GM12878 (cell line): ENCODE data around the gene KCNJ12.
"Not testable (repeated sequence)": the region's sequence is repeated elsewhere in the genome, so short reads cannot be mapped to it uniquely, and the experiment has no call there.

Source experiments
- BCL11A ChIP-seq: IDR thresholded peaks from 2 replicates; pipeline ENCODE4 v1.6.1; 2011; ENCODE audit warnings: low read depth, low read length
- HDAC6 ChIP-seq: fragments of 200-600 bp; sonication (generic); IDR thresholded peaks from one replicate; pipeline ENCODE4 v1.8.0; 2017; ENCODE audit warnings: antibody characterized with exemption; ENCODE audit not compliant: unreplicated experiment
- RAD21 ChIP-seq: IDR thresholded peaks from 2 replicates; pipeline ENCODE4 v1.6.1; 2011; ENCODE audit warnings: mild to moderate bottlenecking, low read depth, low read length, moderate library complexity; ENCODE audit not compliant: insufficient read depth
- RFX5 ChIP-seq: IDR thresholded peaks from 2 replicates; pipeline ENCODE4 v1.6.1; 2011; ENCODE audit warnings: low read depth, low read length, improper control_type of control experiment
- SIN3A ChIP-seq: IDR thresholded peaks from 2 replicates; pipeline ENCODE4 v1.6.1; 2012; ENCODE audit warnings: low read depth, low read length, improper control_type of control experiment
- USF1 ChIP-seq: IDR thresholded peaks from 2 replicates; pipeline ENCODE4 v1.6.1; 2011; ENCODE audit warnings: borderline replicate concordance, low read depth, mild to moderate bottlenecking, moderate library complexity, mixed read lengths, low read length; ENCODE audit not compliant: insufficient read depth; ENCODE audit errors: extremely low read length
- ZNF24 ChIP-seq: fragments of 450-650 bp; IDR thresholded peaks from 2 replicates; pipeline ENCODE4 v1.6.1; 2017; ENCODE audit warnings: antibody characterized with exemption, mild to moderate bottlenecking
- TF ChIP-seq, protein P1 (sequence below), 3 experiments: IDR thresholded peaks in 2 of 3; conservative IDR thresholded peaks in 1 of 3; 2 replicates each; pipeline ENCODE4 v1.5.1; 2011; ENCODE audit warnings: low read depth in 3 of 3, low read length in 3 of 3, mild to moderate bottlenecking in 3 of 3, control low read depth in 2 of 3, moderate library complexity in 2 of 3, inconsistent platforms in 1 of 3, mixed read lengths in 1 of 3; ENCODE audit not compliant: control insufficient read depth in 2 of 3, insufficient read depth in 1 of 3; ENCODE audit errors: extremely low read depth in 1 of 3

DNA sequence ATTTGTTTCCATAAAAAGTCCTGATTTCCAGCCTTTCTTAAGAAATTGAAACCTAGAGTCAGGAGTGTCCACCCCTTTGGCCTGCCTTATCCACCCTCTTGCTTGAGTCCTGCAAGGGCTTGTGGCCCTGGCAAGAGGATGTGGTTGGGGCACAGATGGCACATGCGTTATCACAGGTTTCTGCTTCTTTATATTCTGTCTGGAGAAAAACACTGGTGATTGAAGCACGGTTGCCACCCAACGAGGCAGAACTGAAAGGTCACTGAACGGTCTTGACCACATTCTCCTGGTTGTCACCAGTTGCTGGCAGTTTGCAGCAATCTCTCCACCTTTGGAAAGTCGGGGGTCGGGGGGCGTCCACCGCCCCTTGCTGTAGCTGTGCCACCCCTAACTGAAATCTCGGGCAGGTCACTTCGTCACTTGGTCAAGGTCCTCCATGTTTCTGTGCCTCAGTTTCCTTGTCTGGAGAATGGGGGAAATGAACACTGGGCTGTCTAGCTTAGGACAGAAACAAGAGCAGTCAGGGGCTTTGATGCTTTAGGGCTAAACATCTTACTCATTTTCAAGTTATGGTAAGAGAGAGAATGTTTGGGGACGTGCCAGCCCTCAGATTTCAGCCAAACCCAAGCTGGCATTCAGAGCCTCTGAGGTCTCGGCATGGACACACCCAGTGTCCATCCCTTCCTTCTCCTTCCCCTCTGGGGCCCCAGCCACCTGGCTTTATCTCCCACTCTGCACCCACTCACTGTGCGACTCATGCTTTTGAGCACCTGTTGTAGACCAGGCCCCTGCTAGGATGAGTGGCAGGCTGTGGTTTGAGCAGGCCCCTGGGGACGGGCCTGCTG lies 27.9 kb upstream of the KCNJ12 start:
- not testable (repeated sequence) for TF ChIP-seq RAD21, SIN3A, HDAC6, USF1, BCL11A, ZNF24, RFX5
- TF ChIP-seq, protein P1, sequence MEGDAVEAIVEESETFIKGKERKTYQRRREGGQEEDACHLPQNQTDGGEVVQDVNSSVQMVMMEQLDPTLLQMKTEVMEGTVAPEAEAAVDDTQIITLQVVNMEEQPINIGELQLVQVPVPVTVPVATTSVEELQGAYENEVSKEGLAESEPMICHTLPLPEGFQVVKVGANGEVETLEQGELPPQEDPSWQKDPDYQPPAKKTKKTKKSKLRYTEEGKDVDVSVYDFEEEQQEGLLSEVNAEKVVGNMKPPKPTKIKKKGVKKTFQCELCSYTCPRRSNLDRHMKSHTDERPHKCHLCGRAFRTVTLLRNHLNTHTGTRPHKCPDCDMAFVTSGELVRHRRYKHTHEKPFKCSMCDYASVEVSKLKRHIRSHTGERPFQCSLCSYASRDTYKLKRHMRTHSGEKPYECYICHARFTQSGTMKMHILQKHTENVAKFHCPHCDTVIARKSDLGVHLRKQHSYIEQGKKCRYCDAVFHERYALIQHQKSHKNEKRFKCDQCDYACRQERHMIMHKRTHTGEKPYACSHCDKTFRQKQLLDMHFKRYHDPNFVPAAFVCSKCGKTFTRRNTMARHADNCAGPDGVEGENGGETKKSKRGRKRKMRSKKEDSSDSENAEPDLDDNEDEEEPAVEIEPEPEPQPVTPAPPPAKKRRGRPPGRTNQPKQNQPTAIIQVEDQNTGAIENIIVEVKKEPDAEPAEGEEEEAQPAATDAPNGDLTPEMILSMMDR (IDR thresholded peaks at IDR 0.05 in 2 of 3, conservative IDR thresholded peaks at IDR 0.05 in 1 of 3; ENCODE audit: control insufficient read depth in 2 of 3, extremely low read depth in 1 of 3, insufficient read depth in 1 of 3, low read depth in 3 of 3, low read length in 3 of 3) = not testable (repeated sequence)
